Transverse colon (tissue), 4 donors: ENCODE results near the gene CHRM4. TPM values are rescaled to one million over a fixed set of nuclear protein-coding genes. Genes with fewer than 3 reads are reported as not detected.

Source experiments
- DNase-seq: peaks from one replicate; pipeline ENCODE4 v3.0.0-alpha.2; 2019
- H3K27ac ChIP-seq, 4 donors: fragments of 200-600 bp; sonication (generic); 2 replicates each; pipeline ENCODE4 v1.5.1; 2016 to 2018; ENCODE audit warnings: inconsistent platforms in 4 of 4
- H3K27me3 ChIP-seq: fragments of 200-600 bp; sonication (generic); 2 replicates; pipeline ENCODE4 v1.5.1; 2017; ENCODE audit warnings: inconsistent platforms
- H3K36me3 ChIP-seq, 4 donors: fragments of 200-600 bp; sonication (generic); 2 replicates each; pipeline ENCODE4 v1.5.1; 2017 to 2019; ENCODE audit warnings: inconsistent platforms in 4 of 4
- H3K4me1 ChIP-seq, 4 donors: fragments of 200-600 bp; sonication (generic); 2 replicates each; pipeline ENCODE4 v1.5.1; 2017 to 2020; ENCODE audit warnings: inconsistent platforms in 4 of 4
- H3K4me3 ChIP-seq, 4 donors: fragments of 200-600 bp; sonication (generic); 1 replicate in 1 of 4; 2 replicates in 3 of 4; pipeline versions ENCODE4 v1.5.1 to v1.6.1; 2017 to 2019; ENCODE audit warnings: inconsistent platforms in 4 of 4
- H3K9me3 ChIP-seq, 2 donors: fragments of 200-600 bp; sonication (generic); 2 replicates each; pipeline ENCODE4 v1.5.1; 2017 to 2019; ENCODE audit warnings: inconsistent platforms in 2 of 2
- CTCF ChIP-seq, 5 experiments: fragments of 200-600 bp in 3 of 5; fragments of 450-650 bp in 2 of 5; sonication (generic) in 3 of 5; IDR thresholded peaks; 1 replicate in 2 of 5; 2 replicates in 3 of 5; pipeline ENCODE4 v1.5.1; 2016 to 2017; ENCODE audit warnings: antibody characterized with exemption in 5 of 5, inconsistent platforms in 3 of 5, mild to moderate bottlenecking in 2 of 5, moderate library complexity in 1 of 5
- EP300 ChIP-seq: sonication (generic); formaldehyde crosslinking; IDR thresholded peaks from one replicate; pipeline ENCODE4 v1.6.1; 2017; ENCODE audit warnings: antibody characterized with exemption, low read depth
- POLR2A ChIP-seq: fragments of 450-650 bp; IDR thresholded peaks from one replicate; pipeline ENCODE4 v1.6.1; 2016; ENCODE audit warnings: antibody characterized with exemption, mild to moderate bottlenecking, moderate library complexity
- POLR2AphosphoS5 ChIP-seq, 3 donors: sonication (generic); formaldehyde crosslinking; IDR thresholded peaks; one replicate each; pipeline ENCODE4 v1.6.1; 2016; ENCODE audit warnings: antibody characterized with exemption in 3 of 3
- WGBS, 2 donors: methylation state at CpG; one replicate each; pipeline ENCODE4 v1.1.5; 2018; ENCODE audit warnings: low coverage in 1 of 2; 5-methylcytosine and 5-hydroxymethylcytosine counted together
- in situ Hi-C, 4 donors: fragments of 200-750 bp; cut with MboI; loops; one replicate each; pipeline versions ENCODE4 v1.15.0 to v1.15.1; 2017; ENCODE audit warnings: low sequenced_read_pairs in 3 of 4, low pct_ligation_motif_present in 1 of 4, low pct_unique_long_range_greater_than_20kb in 1 of 4
- intact Hi-C: fragments of 100-400 bp; cut with DNase I; formaldehyde crosslinking; loops from one replicate; pipeline ENCODE4 v1.15.1; 2023; ENCODE audit warnings: low total_unique reads
- total RNA-seq, 4 donors: library from RNA; depleted of rRNA; stranded (reverse); fragments of >200 nt; gene quantifications; one replicate each; pipeline ENCODE4 v1.1.0, GENCODE V29; 2016

CHRM4 gene
- total RNA-seq, 4 donors from 2014 or later = 0.82 to 3.3 TPM; not detected in 2

- Histone ChIP-seq H3K9me3 (no peaks in the 10 kb centered on the region), H3K27ac (peak overlapping the region in 1 of 4 donors; percentile 16), H3K36me3 (peaks cover 0 to 53% (median 14%) of the 10 kb centered on the region in 4 donors), H3K4me3 (no peak overlapping the region), H3K4me1 (no peaks in the 10 kb centered on the region), H3K27me3 (no peaks in the 10 kb centered on the region)
- intact Hi-C loops (no loop called here), in situ Hi-C loops (loop anchor here in 1 of 4 donors (25.0 kb wide), 1 partner anchor 123 kb away; no protein-coding TSS in a partner anchor)
- 94% methylated on average over 9 of the region's 9 CpGs; no CpG with 5 or more reads in 1 of the 2 donors for WGBS, 2 donors
- TF ChIP-seq EP300 (no peak), POLR2AphosphoS5 (IDR thresholded peaks at IDR 0.05) (no peak)
- DNase-seq = no peak
Measured at GRCh38 chr11:46413760-46414465, 22.3 kb upstream of the CHRM4 start.

GRCh38 chr11:46410021-46410420, 18.4 kb upstream of the CHRM4 start:
- TF ChIP-seq POLR2AphosphoS5 (IDR thresholded peaks at IDR 0.05) (no peak), EP300 (no peak), POLR2A (no peak), CTCF (IDR thresholded peaks at IDR 0.05) (no peak)
- Histone ChIP-seq H3K9me3 (no peaks in the 10 kb centered on the region), H3K27ac (no peak overlapping the region), H3K4me1 (no peaks in the 10 kb centered on the region), H3K36me3 (peaks cover 0 to 42% (median 19%) of the 10 kb centered on the region in 4 donors), H3K4me3 (no peak overlapping the region), H3K27me3 (no peaks in the 10 kb centered on the region)
- 82% methylated on average over 5 of the region's 5 CpGs; no CpG with 5 or more reads in 1 of the 2 donors for WGBS, 2 donors
- in situ Hi-C loops (loop anchor here in 1 of 4 donors (25.0 kb wide), 1 partner anchor 127 kb away; no protein-coding TSS in a partner anchor), intact Hi-C loops (no loop called here)
- no peak for DNase-seq

- 93% methylated on average over 5 of the region's 6 CpGs; no CpG with 5 or more reads in 1 of the 2 donors for WGBS, 2 donors
- in situ Hi-C loops = loop anchor here in 1 of 4 donors (25.0 kb wide), 1 partner anchor 129 kb away; no protein-coding TSS in a partner anchor
- DNase-seq = no peak
- H3K4me1 ChIP-seq = no peaks in the 10 kb centered on the region
- H3K27me3 ChIP-seq = no peaks in the 10 kb centered on the region
- H3K36me3 ChIP-seq = peaks cover 0 to 35% (median 17%) of the 10 kb centered on the region in 4 donors
- no peak for TF ChIP-seq POLR2AphosphoS5 (IDR thresholded peaks at IDR 0.05)
- TF ChIP-seq CTCF (IDR thresholded peaks at IDR 0.05) = no peak
- TF ChIP-seq POLR2A = no peak
- TF ChIP-seq EP300 = no peak
- no peak overlapping the region for H3K27ac ChIP-seq
- no peaks in the 10 kb centered on the region for H3K9me3 ChIP-seq
- no peak overlapping the region for H3K4me3 ChIP-seq
- intact Hi-C loops = no loop called here
Measured at GRCh38 chr11:46408407-46408986, 16.9 kb upstream of the CHRM4 start.

GRCh38 chr11:46407635-46408034, 16.1 kb upstream of the CHRM4 start:
- WGBS, 2 donors = 86% methylated on average over 7 of the region's 10 CpGs; no CpG with 5 or more reads in 1 of the 2 donors
- DNase-seq = no peak
- intact Hi-C loops (no loop called here), in situ Hi-C loops (loop anchor here in 1 of 4 donors (25.0 kb wide), 1 partner anchor 130 kb away; no protein-coding TSS in a partner anchor)
- Histone ChIP-seq H3K4me3 (no peak overlapping the region), H3K27me3 (no peaks in the 10 kb centered on the region), H3K36me3 (peaks cover 0 to 30% (median 15%) of the 10 kb centered on the region in 4 donors), H3K27ac (no peak overlapping the region), H3K4me1 (no peaks in the 10 kb centered on the region), H3K9me3 (no peaks in the 10 kb centered on the region)
- TF ChIP-seq POLR2A (no peak), CTCF (IDR thresholded peaks at IDR 0.05) (no peak), POLR2AphosphoS5 (IDR thresholded peaks at IDR 0.05) (no peak), EP300 (no peak)
